Testis (tissue), 2 donors: ENCODE results near the gene MACROD2.

ENCODE experiments used
- POLR2A ChIP-seq: fragments of 450-650 bp; IDR thresholded peaks from one replicate; pipeline ENCODE4 v1.6.1; 2017; ENCODE audit warnings: antibody characterized with exemption, mild to moderate bottlenecking, moderate library complexity
- TF ChIP-seq, protein P1 (sequence below), 3 experiments: fragments of 450-650 bp in 2 of 3; fragments of 200-600 bp in 1 of 3; sonication (generic) in 1 of 3; IDR thresholded peaks; one replicate each; pipeline ENCODE4 v1.5.1; 2016 to 2019; ENCODE audit warnings: antibody characterized with exemption in 3 of 3, mild to moderate bottlenecking in 2 of 3, moderate library complexity in 1 of 3

DNA sequence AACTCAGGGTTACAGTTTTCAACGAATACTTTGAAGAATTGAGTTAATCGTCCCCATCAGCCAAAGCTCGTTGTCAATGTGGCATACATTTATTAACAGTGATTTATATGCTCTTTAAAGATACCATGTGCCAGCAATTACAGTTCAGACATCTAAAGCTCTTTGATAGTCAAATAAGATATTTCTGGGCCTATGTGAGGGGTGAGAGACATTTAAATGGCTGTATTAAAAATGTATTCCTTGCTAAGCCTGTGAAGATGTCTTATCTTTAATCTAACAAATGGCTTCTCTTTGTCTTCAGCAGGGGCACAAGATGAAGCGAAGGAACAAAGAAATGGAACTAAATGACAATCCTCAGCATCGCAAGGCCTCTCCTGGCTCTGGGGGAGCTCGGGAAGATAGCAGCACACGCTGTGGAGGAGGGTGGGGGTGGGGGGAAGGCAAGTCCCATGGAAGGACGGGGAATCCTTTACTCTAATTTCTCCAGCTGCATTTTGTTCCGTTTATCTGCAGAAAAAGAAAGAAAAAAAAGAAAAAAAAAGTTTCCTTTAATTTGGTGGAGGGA lies 2054.3 kb downstream of the MACROD2 start:
- TF ChIP-seq, protein P1, sequence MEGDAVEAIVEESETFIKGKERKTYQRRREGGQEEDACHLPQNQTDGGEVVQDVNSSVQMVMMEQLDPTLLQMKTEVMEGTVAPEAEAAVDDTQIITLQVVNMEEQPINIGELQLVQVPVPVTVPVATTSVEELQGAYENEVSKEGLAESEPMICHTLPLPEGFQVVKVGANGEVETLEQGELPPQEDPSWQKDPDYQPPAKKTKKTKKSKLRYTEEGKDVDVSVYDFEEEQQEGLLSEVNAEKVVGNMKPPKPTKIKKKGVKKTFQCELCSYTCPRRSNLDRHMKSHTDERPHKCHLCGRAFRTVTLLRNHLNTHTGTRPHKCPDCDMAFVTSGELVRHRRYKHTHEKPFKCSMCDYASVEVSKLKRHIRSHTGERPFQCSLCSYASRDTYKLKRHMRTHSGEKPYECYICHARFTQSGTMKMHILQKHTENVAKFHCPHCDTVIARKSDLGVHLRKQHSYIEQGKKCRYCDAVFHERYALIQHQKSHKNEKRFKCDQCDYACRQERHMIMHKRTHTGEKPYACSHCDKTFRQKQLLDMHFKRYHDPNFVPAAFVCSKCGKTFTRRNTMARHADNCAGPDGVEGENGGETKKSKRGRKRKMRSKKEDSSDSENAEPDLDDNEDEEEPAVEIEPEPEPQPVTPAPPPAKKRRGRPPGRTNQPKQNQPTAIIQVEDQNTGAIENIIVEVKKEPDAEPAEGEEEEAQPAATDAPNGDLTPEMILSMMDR (IDR thresholded peaks at IDR 0.05): no peak
- TF ChIP-seq POLR2A: no peak
